ENCODE measurements around the gene ACADS. TPM values are rescaled to one million over a fixed set of nuclear protein-coding genes. Genes with fewer than 3 reads are reported as not detected.
A peak's percentile ranks its signal among the peaks of the same experiment; 100 is the strongest.

Gene ACADS
- total RNA-seq, 1 donor from 2014 or later, result 93.8 TPM

GRCh38 chr12:120685522-120685921, 40.1 kb upstream of the ACADS start:
- H3K9me3 ChIP-seq (replicated peaks), result no peaks in the 10 kb centered on the region
- no peaks in the 10 kb centered on the region for H3K27me3 ChIP-seq (ENCODE audit: low read depth)
- H3K36me3 ChIP-seq, result no peaks in the 10 kb centered on the region
- H3K4me1 ChIP-seq, result peaks cover 52% of the 10 kb centered on the region
- H3K27ac ChIP-seq (replicated peaks), result peak overlapping the region; percentile 98
- no peak for TF ChIP-seq CTCF (IDR thresholded peaks at IDR 0.05; ENCODE audit: borderline replicate concordance)
- peak overlapping the region; percentile 97 for H3K4me3 ChIP-seq
- no peak for DNase-seq
- intact Hi-C loops (cut with micrococcal nuclease), result no loop called here

GRCh38 chr12:120686151-120686689, 39.4 kb upstream of the ACADS start:
- peak overlapping the region; percentile 98 for H3K27ac ChIP-seq (replicated peaks)
- intact Hi-C loops (cut with micrococcal nuclease), result no loop called here
- peak overlapping the region; percentile 97 for H3K4me3 ChIP-seq
- peaks cover 57% of the 10 kb centered on the region for H3K4me1 ChIP-seq
- DNase-seq, result peak; percentile 98
- no peaks in the 10 kb centered on the region for H3K9me3 ChIP-seq (replicated peaks)
- H3K36me3 ChIP-seq, result no peaks in the 10 kb centered on the region
- no peak for TF ChIP-seq CTCF (IDR thresholded peaks at IDR 0.05; ENCODE audit: borderline replicate concordance)
- H3K27me3 ChIP-seq (ENCODE audit: low read depth), result no peaks in the 10 kb centered on the region

GRCh38 chr12:120686690-120687577, 38.7 kb upstream of the ACADS start, which contains the start of gene MLEC:
Gene MLEC (plus strand): TSS chr12:120687149. CDS start chr12:120687297, 148 bp downstream.
- H3K27ac ChIP-seq (replicated peaks), result peak within 1 kb of the TSS; percentile 98
- TF ChIP-seq CTCF (IDR thresholded peaks at IDR 0.05; ENCODE audit: borderline replicate concordance), result peak; percentile 17
- peak; percentile 99 for DNase-seq
- H3K4me3 ChIP-seq, result peak within 1 kb of the TSS; percentile 97
- intact Hi-C loops (cut with micrococcal nuclease), result no loop called here
- H3K27me3 ChIP-seq (ENCODE audit: low read depth), result no peaks in the 10 kb centered on the region
- H3K36me3 ChIP-seq, result no peaks in the 10 kb centered on the region
- H3K4me1 ChIP-seq, result peaks cover 64% of the 10 kb centered on the region
- no peaks in the 10 kb centered on the region for H3K9me3 ChIP-seq (replicated peaks)

GRCh38 chr12:120687578-120688289, 37.9 kb upstream of the ACADS start:
- H3K27ac ChIP-seq (replicated peaks), result peak overlapping the region; percentile 98
- H3K27me3 ChIP-seq (ENCODE audit: low read depth), result no peaks in the 10 kb centered on the region
- no peak for DNase-seq
- peak overlapping the region; percentile 97 for H3K4me3 ChIP-seq
- no peaks in the 10 kb centered on the region for H3K36me3 ChIP-seq
- TF ChIP-seq CTCF (IDR thresholded peaks at IDR 0.05; ENCODE audit: borderline replicate concordance), result no peak
- peaks cover 72% of the 10 kb centered on the region for H3K4me1 ChIP-seq
- intact Hi-C loops (cut with micrococcal nuclease), result no loop called here
- H3K9me3 ChIP-seq (replicated peaks), result no peaks in the 10 kb centered on the region

- Histone ChIP-seq H3K4me1 (peaks cover 81% of the 10 kb centered on the region), H3K27me3 (ENCODE audit: low read depth) (no peaks in the 10 kb centered on the region), H3K4me3 (peak overlapping the region; percentile 97), H3K36me3 (no peaks in the 10 kb centered on the region), H3K9me3 (replicated peaks) (no peaks in the 10 kb centered on the region), H3K27ac (replicated peaks) (peak overlapping the region; percentile 98)
- no peak for TF ChIP-seq CTCF (IDR thresholded peaks at IDR 0.05; ENCODE audit: borderline replicate concordance)
- intact Hi-C loops (cut with micrococcal nuclease), result no loop called here
- DNase-seq, result no peak
Observed at GRCh38 chr12:120688527-120689071, 37.0 kb upstream of the ACADS start.

Data from left ventricle myocardium inferior (tissue), 1 donor.